ENCODE data around the gene DOK7. TPM values are rescaled to one million over a fixed set of nuclear protein-coding genes. Genes with fewer than 3 reads are reported as not detected.

The DOK7 gene
- total and polyA plus RNA-seq, 4 donors: 0.13 to 0.84 (median 0.46) TPM

- no peak overlapping the region for H3K9ac ChIP-seq (ENCODE audit: low read depth in 1 of 2, low read length in 2 of 2)
- no peak for DNase-seq (ENCODE audit: low spot score)
- WGBS: 86% methylated on average over 31 of the region's 31 CpGs
Observed at GRCh38 chr4:3469386-3470243, 6.5 kb downstream of the DOK7 start.

GRCh38 chr4:3470244-3471097 is 7.4 kb downstream of the DOK7 start:
- no peak overlapping the region for H3K9ac ChIP-seq (ENCODE audit: low read depth in 1 of 2, low read length in 2 of 2)
- no peaks in the 10 kb centered on the region for H3K36me3 ChIP-seq (ENCODE audit: control insufficient read depth in 4 of 4, insufficient read depth in 3 of 4, low read depth in 1 of 4, low read length in 3 of 4)
- no peaks in the 10 kb centered on the region for H3K4me1 ChIP-seq (ENCODE audit: control insufficient read depth in 4 of 4, insufficient read depth in 4 of 4, low read length in 3 of 4)
- WGBS: 82% methylated on average over 25 of the region's 25 CpGs
- no peak for TF ChIP-seq SP1 (IDR thresholded peaks at IDR 0.05)
- H3K4me3 ChIP-seq (ENCODE audit: low read depth in 1 of 3, low read length in 3 of 3): no peak overlapping the region
- no peak for DNase-seq (ENCODE audit: low spot score)
- H3K27me3 ChIP-seq (ENCODE audit: control insufficient read depth in 4 of 4, insufficient read depth in 4 of 4, low read length in 3 of 4): no peaks in the 10 kb centered on the region
- H3K27ac ChIP-seq (ENCODE audit: low read depth in 1 of 2, low read length in 2 of 2): no peak overlapping the region
- H3K9me3 ChIP-seq (ENCODE audit: control insufficient read depth in 4 of 4, low read length in 3 of 4): no peaks in the 10 kb centered on the region

More at GRCh38 chr4:3469386-3470243, 6.5 kb downstream of the DOK7 start:
- Histone ChIP-seq H3K27me3 (ENCODE audit: control insufficient read depth in 4 of 4, insufficient read depth in 4 of 4, low read length in 3 of 4) (no peaks in the 10 kb centered on the region), H3K9me3 (ENCODE audit: control insufficient read depth in 4 of 4, low read length in 3 of 4) (no peaks in the 10 kb centered on the region), H3K4me3 (ENCODE audit: low read depth in 1 of 3, low read length in 3 of 3) (no peak overlapping the region), H3K27ac (ENCODE audit: low read depth in 1 of 2, low read length in 2 of 2) (no peak overlapping the region), H3K36me3 (ENCODE audit: control insufficient read depth in 4 of 4, insufficient read depth in 3 of 4, low read depth in 1 of 4, low read length in 3 of 4) (no peaks in the 10 kb centered on the region), H3K4me1 (ENCODE audit: control insufficient read depth in 4 of 4, insufficient read depth in 4 of 4, low read length in 3 of 4) (no peaks in the 10 kb centered on the region)
- TF ChIP-seq EGR1 (IDR thresholded peaks at IDR 0.05; ENCODE audit: low read depth in 2 of 2) (no peak), YY1 (IDR thresholded peaks at IDR 0.05) (no peak), HNF4G (IDR thresholded peaks at IDR 0.05) (no peak), TAF1 (conservative IDR thresholded peaks at IDR 0.05) (no peak), REST (IDR thresholded peaks at IDR 0.05) (no peak), ATF3 (IDR thresholded peaks at IDR 0.05) (no peak), RXRA (IDR thresholded peaks at IDR 0.05) (no peak), SP1 (IDR thresholded peaks at IDR 0.05) (no peak), NR2F2 (IDR thresholded peaks at IDR 0.05) (no peak)

GRCh38 chr4:3471098-3471760 is 8.1 kb downstream of the DOK7 start:
- no peak for DNase-seq (ENCODE audit: low spot score)
- Histone ChIP-seq H3K36me3 (ENCODE audit: control insufficient read depth in 4 of 4, insufficient read depth in 3 of 4, low read depth in 1 of 4, low read length in 3 of 4) (no peaks in the 10 kb centered on the region), H3K27me3 (ENCODE audit: control insufficient read depth in 4 of 4, insufficient read depth in 4 of 4, low read length in 3 of 4) (no peaks in the 10 kb centered on the region), H3K27ac (ENCODE audit: low read depth in 1 of 2, low read length in 2 of 2) (no peak overlapping the region), H3K9me3 (ENCODE audit: control insufficient read depth in 4 of 4, low read length in 3 of 4) (no peaks in the 10 kb centered on the region), H3K4me3 (ENCODE audit: low read depth in 1 of 3, low read length in 3 of 3) (no peak overlapping the region), H3K9ac (ENCODE audit: low read depth in 1 of 2, low read length in 2 of 2) (no peak overlapping the region), H3K4me1 (ENCODE audit: control insufficient read depth in 4 of 4, insufficient read depth in 4 of 4, low read length in 3 of 4) (no peaks in the 10 kb centered on the region)
- WGBS: 96% methylated on average over 23 of the region's 23 CpGs
- TF ChIP-seq FOXA2 (IDR thresholded peaks at IDR 0.05) (no peak), TAF1 (conservative IDR thresholded peaks at IDR 0.05) (no peak), REST (IDR thresholded peaks at IDR 0.05) (no peak), GABPA (IDR thresholded peaks at IDR 0.05 in 1 of 2, conservative IDR thresholded peaks at IDR 0.05 in 1 of 2) (no peak), MAX (IDR thresholded peaks at IDR 0.05) (no peak), NR2F2 (IDR thresholded peaks at IDR 0.05) (no peak), FOXA1 (IDR thresholded peaks at IDR 0.05) (no peak), RXRA (IDR thresholded peaks at IDR 0.05) (no peak), HNF4A (conservative IDR thresholded peaks at IDR 0.05) (no peak), ATF3 (IDR thresholded peaks at IDR 0.05) (no peak), HNF4G (IDR thresholded peaks at IDR 0.05) (no peak), EGR1 (IDR thresholded peaks at IDR 0.05; ENCODE audit: low read depth in 2 of 2) (no peak)
